Measurements from ENCODE around the gene MLEC.

MLEC gene, protein sequence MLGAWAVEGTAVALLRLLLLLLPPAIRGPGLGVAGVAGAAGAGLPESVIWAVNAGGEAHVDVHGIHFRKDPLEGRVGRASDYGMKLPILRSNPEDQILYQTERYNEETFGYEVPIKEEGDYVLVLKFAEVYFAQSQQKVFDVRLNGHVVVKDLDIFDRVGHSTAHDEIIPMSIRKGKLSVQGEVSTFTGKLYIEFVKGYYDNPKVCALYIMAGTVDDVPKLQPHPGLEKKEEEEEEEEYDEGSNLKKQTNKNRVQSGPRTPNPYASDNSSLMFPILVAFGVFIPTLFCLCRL

DNA sequence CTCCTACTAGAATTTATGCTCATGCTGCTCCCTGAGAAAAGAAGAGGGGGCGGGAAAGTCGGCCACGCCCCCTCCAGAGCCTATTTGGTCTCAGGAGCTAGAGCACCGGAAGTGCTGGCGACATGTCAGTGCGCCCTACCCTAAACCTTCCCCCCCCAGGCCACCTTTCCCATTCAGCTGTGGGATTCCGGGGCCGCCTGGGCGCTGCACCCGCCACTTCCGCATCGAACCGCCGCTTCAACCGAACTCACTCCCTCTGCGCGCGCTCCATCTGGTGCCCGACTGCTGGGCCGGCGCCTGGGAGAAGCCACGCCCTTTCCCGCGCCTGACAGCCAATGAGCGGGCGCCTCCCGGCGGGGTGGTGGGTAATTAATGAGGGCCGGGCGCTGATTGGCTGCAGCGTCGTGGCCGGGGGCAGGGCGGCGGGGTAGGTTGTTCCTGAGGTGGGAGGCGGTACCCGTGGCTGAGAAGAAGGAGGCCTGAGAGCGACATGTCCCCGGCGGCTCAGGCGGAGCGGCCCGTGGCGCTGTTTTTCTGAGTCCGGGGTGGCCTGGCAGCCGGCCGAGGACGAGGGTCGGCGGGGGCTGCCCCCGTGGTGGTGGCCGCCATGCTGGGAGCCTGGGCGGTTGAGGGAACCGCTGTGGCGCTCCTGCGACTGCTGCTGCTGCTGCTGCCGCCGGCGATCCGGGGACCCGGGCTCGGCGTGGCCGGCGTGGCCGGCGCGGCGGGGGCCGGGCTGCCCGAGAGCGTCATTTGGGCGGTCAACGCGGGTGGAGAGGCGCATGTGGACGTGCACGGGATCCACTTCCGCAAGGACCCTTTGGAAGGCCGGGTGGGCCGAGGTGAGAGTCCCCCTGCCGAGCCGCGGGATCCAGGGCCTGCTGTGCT, at the start of gene MLEC:
Gene MLEC, plus strand, starts transcription at position 460 of the 888 bp plus-strand sequence. Its CDS starts 148 bp downstream, at position 608.
- peak; percentile 99 for DNase-seq

DNA sequence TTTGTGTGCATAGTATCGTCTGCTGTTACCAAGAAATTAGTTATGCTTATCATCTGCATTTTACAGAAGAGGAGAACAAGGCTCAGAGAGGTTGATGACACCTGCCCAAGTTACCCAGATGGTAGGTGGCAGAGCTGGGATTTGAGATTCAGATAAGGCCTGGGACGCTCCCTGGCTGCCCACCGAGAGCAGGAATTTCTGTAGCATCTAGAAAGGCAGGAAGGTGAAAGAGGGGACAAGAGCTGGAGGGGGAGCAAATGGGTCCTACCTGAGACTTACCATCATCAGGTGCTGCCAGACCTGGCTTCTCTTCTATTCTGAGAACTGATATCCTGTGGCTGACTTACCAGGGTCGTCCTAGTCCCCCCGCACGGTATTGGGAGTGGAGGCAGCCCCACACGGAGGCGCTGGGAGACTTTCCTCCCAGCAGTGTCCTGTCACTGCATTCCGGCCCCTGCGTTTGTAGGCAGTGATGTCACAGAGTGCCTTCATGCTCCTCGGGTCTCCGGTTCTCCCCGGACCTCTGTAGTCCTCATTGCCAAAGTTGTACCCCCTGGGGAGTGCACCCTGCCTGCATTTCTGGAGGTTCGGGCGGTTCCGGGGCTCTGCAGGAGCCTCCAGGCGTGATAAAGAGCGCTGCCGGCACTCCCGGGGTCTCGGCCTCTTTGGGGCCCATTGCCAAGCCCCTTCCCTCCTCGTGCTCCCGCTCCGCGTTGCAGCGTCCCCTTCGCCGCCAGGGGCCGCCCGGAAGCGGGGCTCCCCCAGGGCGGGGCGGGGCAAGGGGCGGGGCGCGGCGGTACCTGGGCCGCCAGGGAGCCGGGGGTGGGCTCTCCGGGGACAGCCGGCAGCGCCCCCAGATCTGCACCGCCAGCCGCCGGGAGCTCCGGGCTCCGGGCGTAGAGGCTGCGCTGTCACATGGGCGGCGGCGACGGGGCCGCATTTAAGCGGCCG, 46.9 kb upstream of the MLEC start, which contains the start of gene CABP1:
Gene CABP1, plus strand, starts transcription at position 856 of the 951 bp plus-strand sequence. Its CDS starts 60 bp downstream, at position 916.
- no peak for DNase-seq

DNA sequence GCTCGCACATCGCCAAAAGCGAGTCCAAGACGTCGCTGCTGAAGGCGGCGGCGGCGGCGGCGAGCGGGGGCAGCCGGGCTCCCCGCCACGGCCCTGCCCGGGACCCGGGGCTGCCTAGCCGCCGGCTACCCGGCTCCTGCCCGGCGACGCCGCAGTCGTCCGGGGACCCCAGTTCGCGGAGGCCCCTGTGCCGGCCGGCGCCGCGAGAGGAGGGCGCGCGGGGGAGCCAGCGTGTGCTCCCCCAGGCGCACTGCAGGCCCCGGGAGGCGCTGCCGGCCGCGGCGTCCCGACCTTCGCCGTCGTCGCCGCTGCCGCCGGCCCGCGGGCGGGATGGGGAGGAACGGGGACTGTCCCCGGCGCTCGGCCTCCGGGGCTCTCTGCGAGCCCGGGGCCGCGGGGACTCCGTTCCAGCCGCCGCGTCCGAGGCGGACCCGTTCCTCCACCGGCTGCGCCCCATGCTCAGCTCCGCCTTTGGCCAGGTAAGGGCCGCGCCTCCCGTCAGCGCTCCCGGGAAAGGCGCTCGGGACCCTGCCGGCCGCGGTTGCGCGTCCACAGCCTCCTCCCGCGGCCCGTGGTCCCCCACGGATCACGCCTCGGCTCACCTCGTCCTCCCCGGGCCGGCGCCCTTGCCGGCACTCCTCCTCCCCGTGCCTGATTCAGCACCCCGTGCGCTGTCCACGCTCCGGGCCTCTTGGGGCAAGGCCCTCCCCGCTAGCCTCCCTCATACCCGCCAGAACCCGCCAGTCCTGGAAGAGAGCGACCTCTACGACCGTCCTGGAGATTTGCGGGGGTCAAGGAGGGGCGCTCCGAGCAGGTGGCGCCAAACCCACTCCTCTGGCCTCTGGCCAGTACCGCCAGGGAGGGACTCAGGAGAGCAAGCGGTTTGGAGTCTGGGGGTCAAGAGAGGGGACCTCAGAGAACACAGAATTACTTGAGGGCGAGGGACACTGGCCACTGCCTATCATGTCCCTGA, 45.8 kb upstream of the MLEC start:
- DNase-seq: no peak

DNA sequence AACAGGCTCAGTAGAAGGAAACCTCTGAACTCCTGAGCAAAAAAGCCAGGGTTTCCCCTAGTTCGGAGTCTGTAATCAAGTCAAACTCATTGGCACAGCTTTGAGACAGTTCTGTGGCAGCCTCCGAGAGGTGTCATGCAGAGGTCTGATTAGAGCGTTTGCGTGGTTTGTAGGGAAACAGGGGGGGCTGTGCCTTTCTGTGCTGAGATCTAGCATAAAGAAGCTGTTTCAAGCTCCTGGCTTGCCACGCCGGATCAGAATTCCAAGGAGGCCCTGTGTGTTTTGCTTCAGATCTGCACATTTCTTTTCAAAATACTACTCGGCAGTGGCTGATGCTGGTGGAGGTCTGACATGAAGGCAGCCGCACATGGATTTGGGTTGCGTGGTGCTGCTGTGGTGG, 44.8 kb upstream of the MLEC start:
- no peak for DNase-seq

DNA sequence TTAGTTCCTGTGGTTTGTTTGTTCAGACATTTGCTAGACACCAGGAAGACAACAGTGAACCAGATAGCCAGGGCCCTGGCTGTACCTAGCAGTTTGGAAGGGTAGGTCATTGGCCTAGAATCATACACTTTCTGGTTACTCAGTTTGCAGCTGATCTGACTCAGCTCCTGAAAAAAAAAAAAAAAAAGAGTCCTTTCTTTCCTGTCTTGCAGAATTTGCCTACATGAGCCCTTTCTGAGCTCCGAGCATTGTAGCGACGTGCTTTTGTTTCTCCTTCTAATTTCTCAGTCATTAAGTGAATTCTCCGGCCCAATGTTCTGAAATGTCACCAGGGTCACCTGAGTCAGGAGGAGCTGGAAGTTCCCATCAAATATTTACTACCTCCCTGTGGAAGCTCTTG, 44.1 kb upstream of the MLEC start:
- DNase-seq: no peak

DNA sequence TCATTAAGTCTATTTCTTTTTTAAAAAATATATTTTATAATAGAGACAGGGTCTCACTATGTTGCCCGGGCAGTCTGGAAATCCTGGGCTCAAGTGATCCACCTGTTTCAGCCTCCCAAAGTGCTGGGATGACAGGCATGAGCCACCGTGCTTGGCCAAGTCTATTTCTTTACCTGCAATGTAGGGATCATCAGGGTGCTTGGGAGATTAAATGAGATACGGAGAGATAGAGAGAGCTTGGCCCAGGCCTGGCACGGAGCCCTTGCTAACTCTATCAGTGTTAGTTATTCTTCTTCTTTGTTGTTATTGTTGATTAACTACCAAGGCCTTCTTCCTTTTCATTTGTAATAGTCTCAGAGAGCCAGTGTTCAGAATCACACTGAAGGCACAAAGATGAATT, 43.4 kb upstream of the MLEC start:
- DNase-seq: no peak

DNA sequence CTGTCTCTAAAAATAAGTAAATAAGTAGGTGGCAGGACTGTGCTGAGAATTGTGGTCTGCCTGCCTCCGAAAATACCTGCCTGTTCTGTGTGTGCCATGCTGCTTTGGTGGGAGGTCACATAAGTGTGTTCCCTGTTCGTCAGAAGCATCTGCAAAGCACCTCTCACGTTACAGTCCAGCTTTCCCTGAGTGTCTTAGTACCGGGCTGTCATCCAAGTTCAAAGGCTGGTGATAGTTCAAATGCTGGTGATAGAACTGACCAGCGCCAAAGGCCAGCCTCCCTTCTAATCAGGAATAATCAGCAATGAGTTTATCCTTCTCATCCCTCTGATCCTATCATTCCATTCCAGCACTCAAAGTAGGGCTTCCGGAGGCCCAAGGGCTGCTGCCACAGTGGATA, 40.9 kb upstream of the MLEC start:
- DNase-seq: no peak

DNA sequence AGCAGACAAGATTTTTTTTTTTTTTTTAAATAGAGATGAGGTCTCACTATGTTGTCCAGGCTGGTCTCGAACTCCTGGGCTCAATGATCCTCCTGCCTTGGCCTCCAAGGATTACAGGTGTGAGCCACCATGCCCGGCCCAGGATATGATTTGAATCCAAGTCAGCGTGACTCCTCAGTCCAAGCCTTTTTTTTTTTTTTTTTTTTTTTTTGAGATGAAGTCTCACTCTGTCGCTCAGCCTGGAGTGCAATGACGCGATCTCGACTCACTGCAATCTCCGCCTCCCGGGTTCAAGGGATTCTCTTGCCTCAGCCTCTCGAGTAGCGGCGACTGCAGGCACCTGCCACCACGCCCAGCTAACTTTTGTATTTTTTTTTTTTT, 39.6 kb upstream of the MLEC start:
- no peak for DNase-seq

DNA sequence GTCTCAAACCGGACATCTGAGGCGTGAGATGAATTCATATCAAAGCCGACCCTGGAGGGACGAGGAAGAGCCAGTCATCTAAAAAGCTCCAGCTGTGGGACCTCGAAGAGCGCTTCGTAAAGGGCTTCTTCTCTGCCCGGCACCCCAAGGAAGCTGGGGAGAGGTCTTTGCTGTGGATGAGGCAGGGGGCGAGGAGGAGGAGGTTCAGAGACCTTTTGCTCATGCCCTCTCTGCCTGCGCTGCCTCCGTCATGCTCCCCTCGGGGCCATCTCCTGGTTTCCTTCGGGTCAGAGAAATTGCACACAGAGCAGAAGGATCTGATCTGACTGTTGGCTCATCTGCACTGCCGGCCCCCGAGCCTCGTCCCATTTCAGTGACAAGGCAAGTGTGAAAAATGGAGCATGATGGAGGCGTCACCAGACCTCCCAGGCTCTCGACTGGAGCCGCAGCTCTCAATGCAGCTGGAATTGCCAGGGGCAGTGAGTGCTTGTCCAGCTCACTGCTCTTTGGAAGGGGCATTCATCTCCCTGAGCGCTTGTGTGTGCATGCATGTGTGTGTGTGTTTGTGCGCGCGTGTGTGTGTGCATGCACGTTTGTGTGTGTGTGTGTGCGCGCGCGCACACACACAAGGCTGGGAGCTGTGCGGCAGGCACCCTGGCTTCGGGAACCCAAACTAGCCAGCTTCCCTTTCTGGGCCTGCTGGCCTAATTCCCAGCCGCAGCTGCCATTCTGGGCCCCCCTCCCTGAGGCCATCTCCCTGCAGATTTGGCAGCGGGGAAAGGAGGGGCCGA, 37.3 kb upstream of the MLEC start:
- no peak for DNase-seq

DNA sequence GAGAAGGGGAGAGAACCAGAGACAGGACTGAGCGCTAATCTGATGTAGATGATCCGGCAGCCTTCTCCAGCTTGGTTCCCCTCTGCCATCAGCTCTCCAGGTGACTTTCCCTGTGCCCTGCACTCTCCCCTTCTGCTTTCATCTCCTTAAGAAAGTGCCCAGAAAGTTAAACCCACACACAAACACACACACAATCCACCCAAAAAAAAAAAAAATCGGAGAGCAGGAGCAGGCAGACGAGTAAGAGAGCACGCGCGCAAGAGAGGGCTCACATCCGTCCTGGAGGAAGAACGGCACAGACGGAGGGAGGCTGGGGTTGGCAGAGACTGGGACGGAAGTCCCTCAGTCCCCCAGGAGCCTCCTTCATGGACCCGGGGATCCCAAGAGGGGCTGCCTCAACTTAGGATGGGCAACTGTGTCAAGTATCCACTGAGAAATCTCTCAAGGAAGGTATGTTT, 36.7 kb upstream of the MLEC start:
- DNase-seq: no peak

DNA sequence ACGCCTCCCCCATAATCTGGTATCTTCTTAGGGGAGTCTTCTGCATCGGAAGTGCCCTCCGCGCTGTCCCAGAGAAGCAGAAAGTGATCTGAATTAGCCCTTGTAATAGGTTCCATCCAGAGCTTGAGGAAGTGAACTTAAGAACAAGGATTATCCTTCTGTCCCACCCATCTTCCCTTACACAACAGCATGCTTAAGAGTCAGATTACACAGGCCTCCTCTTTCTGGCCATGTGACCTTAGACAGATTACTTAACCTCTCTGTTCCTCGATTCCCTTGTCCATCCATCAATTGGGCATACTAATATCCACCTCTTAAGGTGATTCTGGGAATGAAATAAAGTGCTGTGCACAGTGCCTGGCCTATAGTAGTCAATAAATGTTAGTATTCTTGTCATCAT, 35.1 kb upstream of the MLEC start:
- no peak for DNase-seq

DNA sequence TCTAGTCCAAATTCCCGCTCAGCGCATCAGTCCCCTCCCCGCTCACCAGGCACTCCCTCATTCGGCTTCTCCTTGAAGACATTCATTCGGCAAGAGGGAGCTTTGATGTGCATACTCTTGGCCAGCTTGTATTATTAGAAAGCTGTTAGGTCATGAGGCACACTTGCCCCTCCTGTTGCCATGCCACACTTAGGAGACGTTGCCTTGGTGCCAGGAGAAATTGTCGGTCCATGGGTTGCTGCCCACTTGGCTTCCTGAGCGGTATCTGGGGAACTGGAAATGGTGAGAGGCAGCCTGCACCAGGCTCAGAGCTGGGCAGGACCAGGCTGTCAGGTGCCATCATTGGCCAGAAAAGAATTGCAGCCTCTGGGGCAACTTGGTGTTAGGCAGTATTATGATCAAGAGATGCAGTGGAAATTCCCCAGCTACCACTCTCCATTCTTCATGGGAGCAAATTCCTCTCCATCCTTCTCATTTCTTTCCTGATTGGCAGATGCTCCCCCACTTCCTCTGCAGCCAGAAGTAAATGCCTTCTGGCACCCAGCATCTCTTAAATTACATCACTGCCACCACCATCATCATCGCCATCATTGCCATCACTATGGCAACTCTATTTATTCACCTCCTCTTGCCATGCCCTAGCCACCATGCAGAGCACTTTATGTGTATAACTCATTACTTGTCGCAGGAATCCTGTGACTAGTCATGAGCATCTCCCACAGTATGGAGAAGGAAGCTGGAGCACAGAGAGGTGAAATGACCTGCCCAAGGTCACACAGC, 34.1 kb upstream of the MLEC start:
- DNase-seq: no peak

DNA sequence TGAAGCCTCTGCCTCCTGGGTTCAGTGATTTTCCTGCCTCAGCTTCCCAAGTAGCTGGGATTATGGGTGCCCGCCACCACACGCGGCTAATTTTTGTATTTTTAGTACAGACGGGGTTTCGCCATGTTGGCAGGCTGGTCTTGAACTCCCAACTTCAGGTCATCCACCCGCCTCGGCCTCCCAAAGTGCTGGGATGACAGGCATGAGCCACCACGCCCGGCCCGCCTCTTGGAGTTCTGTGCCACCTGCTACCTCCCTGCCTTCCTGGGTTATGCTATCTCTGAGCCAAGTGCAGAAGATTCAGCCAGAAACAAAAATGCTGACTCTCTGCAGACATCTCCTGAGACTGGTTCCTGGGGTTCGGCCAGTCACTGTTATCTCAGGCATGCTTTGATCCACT, 33.3 kb upstream of the MLEC start:
- DNase-seq: no peak

DNA sequence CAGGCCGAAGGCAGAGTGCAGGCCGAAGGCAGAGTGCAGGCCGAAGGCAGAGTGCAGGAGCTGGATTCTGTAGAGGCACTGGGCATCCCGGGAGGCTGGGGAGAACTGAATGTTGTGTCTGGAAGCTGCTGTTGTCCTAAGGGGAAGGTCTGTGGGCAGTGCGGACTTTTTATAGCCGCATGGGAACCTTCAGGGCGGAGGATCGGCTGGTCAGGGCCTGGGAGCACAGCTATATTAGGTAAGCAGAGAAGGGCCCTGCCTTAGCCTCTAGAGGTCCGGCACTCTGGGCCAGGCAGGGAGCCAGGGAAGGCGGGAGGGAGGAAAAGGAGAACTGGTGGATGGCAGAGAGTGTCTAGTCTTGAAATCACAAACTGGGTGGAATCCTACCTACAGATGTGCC, 32.3 kb upstream of the MLEC start:
- DNase-seq: no peak

DNA sequence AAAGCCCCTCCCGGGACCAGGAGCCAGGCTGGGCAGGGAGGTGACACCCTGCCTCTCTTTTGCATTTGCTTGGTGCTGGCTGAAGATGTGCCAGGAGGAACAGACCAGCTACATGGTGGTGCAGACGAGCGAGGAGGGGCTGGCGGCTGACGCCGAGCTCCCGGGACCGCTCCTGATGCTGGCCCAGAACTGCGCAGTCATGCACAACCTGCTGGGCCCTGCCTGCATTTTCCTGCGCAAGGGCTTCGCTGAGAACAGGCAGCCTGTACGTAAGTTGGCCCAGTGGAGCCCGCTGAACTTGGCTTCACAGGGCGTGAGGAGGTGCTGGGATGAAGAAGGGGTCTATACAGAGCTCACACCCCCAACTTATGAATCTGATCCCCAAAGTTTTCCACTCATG, 30.9 kb upstream of the MLEC start:
- no peak for DNase-seq

DNA sequence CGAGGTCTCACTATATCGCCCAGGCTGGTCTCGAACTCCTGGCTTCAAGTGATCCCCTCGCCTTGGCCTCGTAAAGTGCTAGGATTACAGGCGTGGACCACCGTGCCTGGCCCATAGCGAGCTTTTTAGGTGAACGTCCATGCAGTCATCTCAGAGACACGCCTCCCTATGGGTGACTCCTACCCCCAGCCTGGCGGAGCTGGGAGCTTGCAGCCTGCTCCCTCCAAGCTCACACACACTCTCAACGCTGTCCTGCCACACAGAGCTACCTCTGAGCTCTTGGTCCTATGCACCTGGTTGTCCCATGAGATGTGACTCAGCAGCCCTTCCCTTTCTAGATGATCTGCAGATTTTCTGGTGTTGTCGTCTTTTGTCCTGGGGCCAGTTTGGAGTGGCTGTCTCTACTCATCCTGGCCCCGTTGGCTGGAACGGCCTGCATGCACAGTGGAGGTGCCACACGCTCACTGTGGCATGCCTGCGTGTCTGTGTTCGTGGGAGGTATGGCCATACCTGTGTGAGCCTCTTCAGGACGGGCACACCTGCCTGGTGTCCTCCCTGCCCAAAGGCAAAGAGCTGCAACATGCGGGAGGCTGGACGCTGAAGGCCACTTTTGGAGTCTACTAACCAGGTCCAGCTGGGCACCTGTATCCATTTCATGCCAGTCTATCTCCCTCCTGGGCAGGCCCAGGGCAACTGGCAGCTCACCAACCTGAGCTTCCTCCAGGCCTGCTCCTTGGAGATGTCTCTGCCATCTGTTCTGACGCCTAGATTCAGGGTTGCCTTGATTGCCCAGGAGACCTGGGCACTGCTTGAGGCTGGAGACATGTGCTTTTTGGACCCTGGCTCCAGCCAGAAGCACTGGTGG, 28.4 kb upstream of the MLEC start:
- DNase-seq: no peak

DNA sequence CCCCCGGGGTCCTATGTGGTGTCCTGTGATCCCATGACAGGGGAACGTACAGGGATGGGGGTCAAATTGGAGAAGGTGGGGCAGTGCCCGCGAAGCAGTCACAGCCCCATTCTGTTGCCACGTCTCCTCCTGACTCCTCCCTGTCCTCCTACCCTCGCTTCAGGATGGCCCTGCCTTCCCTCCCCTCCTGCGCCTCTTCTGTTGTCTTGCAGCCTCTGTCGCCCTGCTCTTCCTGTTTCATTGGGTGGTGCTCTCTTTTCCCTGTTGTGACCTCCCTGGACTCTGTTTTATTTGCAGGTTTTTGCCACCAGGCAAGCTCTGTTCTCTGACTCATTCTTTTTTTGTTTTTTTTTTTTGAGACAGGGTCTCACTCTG, 27.8 kb upstream of the MLEC start:
- DNase-seq: no peak

DNA sequence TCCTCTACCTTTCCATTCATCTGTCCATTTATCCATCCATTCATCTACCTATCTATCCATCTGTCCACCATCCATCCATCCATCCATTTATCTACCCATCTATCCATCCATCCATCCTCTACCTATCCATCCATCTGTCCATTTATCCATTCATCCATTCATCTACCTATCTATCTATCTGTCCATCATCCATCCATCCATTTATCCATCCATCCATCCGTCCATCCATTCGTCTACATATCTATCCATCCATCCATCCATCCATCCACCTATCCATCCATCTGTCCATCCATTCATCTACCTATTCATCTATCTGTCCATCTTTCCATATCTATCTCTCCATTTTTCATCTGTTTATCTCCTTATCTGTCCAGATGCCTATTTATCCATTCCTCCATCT, 25.5 kb upstream of the MLEC start:
- no peak for DNase-seq

DNA sequence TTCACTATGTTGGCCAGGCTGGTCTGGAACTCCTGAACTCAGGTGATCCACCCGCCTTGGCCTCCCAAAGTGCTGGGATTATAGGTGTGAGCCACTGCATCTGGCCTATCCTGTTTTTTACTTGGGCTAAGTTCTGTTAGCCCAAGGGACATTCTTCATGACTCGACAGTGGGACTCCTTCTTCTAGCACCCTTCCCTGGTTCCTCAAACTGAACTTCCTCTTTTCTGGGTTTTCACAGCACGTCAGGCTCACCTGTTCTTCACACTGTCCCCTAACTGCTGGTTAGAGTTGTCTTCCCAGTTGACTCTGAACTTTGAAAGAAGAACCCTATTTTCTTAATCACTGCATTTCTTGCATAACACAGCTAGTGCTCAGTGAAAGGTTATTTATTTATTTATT, 24.1 kb upstream of the MLEC start:
- no peak for DNase-seq

Measured in NCI-H2107 (cell line).